Suprapubic skin (tissue), 4 donors: ENCODE results near the gene USP10. TPM values are rescaled to one million over a fixed set of nuclear protein-coding genes. Genes with fewer than 3 reads are reported as not detected.
A peak's percentile ranks its signal among the peaks of the same experiment; 100 is the strongest.

ENCODE experiments used
- DNase-seq, 2 donors: peaks; one replicate each; pipeline ENCODE4 v3.0.0-alpha.2; 2019; ENCODE audit warnings: low spot score in 2 of 2
- H3K27ac ChIP-seq: fragments of 200-600 bp; sonication (generic); one replicate; pipeline ENCODE4 v1.5.1; 2019
- H3K27me3 ChIP-seq: fragments of 200-600 bp; sonication (generic); one replicate; pipeline ENCODE4 v1.5.1; 2019
- H3K36me3 ChIP-seq: fragments of 200-600 bp; sonication (generic); one replicate; pipeline ENCODE4 v1.5.1; 2019
- H3K4me1 ChIP-seq: fragments of 200-600 bp; sonication (generic); one replicate; pipeline ENCODE4 v1.5.1; 2019
- H3K4me3 ChIP-seq: fragments of 200-600 bp; sonication (generic); one replicate; pipeline ENCODE4 v1.5.1; 2019; ENCODE audit warnings: mild to moderate bottlenecking
- H3K9me3 ChIP-seq: fragments of 200-600 bp; sonication (generic); one replicate; pipeline ENCODE4 v1.5.1; 2019
- CTCF ChIP-seq, 2 donors: fragments of 200-600 bp in 1 of 2; fragments of 450-650 bp in 1 of 2; sonication (generic) in 1 of 2; IDR thresholded peaks; one replicate each; pipeline ENCODE4 v1.5.1; 2016 to 2019; ENCODE audit warnings: antibody characterized with exemption in 2 of 2, mild to moderate bottlenecking in 1 of 2, moderate library complexity in 1 of 2
- EP300 ChIP-seq: sonication (generic); formaldehyde crosslinking; IDR thresholded peaks from one replicate; pipeline ENCODE4 v1.6.1; 2017; ENCODE audit warnings: antibody characterized with exemption
- POLR2A ChIP-seq, 2 donors: fragments of 450-650 bp; IDR thresholded peaks; one replicate each; pipeline ENCODE4 v1.6.1; 2017; ENCODE audit warnings: antibody characterized with exemption in 2 of 2, mild to moderate bottlenecking in 2 of 2, moderate library complexity in 2 of 2
- POLR2AphosphoS5 ChIP-seq, 3 donors: sonication (generic); formaldehyde crosslinking; IDR thresholded peaks; one replicate each; pipeline ENCODE4 v1.6.1; 2017; ENCODE audit warnings: antibody characterized with exemption in 3 of 3
- WGBS: methylation state at CpG from one replicate; pipeline ENCODE4 v1.1.5; 2018; 5-methylcytosine and 5-hydroxymethylcytosine counted together
- total RNA-seq, 4 donors: library from RNA; depleted of rRNA; stranded (reverse); fragments of >200 nt; gene quantifications; one replicate each; pipeline ENCODE4 v1.1.0, GENCODE V29; 2016

The USP10 gene
- total RNA-seq, 4 donors from 2014 or later = 58.5 to 92.2 (median 69.8) TPM

GRCh38 chr16:84725481-84726078 is 25.8 kb downstream of the USP10 start:
- 53% methylated on average over 9 of the region's 9 CpGs for WGBS
- no peak overlapping the region for H3K27ac ChIP-seq
- no peak overlapping the region for H3K4me3 ChIP-seq
- peaks cover 4% of the 10 kb centered on the region for H3K36me3 ChIP-seq
- no peaks in the 10 kb centered on the region for H3K9me3 ChIP-seq
- no peak for TF ChIP-seq EP300
- no peak for TF ChIP-seq CTCF (IDR thresholded peaks at IDR 0.05)
- no peak for TF ChIP-seq POLR2AphosphoS5 (IDR thresholded peaks at IDR 0.05)
- TF ChIP-seq POLR2A (IDR thresholded peaks at IDR 0.05) = no peak
- no peaks in the 10 kb centered on the region for H3K27me3 ChIP-seq
- DNase-seq = no peak
- peaks cover 54% of the 10 kb centered on the region for H3K4me1 ChIP-seq

GRCh38 chr16:84726079-84726668 is 26.4 kb downstream of the USP10 start:
- no peaks in the 10 kb centered on the region for H3K27me3 ChIP-seq
- H3K27ac ChIP-seq = no peak overlapping the region
- peaks cover 60% of the 10 kb centered on the region for H3K4me1 ChIP-seq
- DNase-seq = peak; percentile 93 to 95
- H3K4me3 ChIP-seq = no peak overlapping the region
- no peaks in the 10 kb centered on the region for H3K9me3 ChIP-seq
- H3K36me3 ChIP-seq = peaks cover 4% of the 10 kb centered on the region
- TF ChIP-seq POLR2A (IDR thresholded peaks at IDR 0.05) (no peak), CTCF (IDR thresholded peaks at IDR 0.05) (peak; percentile 91 to 96), EP300 (no peak), POLR2AphosphoS5 (IDR thresholded peaks at IDR 0.05) (no peak)
- WGBS = 12% methylated on average over 12 of the region's 12 CpGs

- no peak for TF ChIP-seq POLR2AphosphoS5 (IDR thresholded peaks at IDR 0.05)
- no peak for TF ChIP-seq CTCF (IDR thresholded peaks at IDR 0.05)
- TF ChIP-seq POLR2A (IDR thresholded peaks at IDR 0.05) = no peak
- no peak for TF ChIP-seq EP300
- H3K36me3 ChIP-seq = peaks cover under 1% of the 10 kb centered on the region
- WGBS = 71% methylated on average over 14 of the region's 14 CpGs
- DNase-seq = no peak
- H3K4me3 ChIP-seq = no peak overlapping the region
- H3K27me3 ChIP-seq = no peaks in the 10 kb centered on the region
- peaks cover 65% of the 10 kb centered on the region for H3K4me1 ChIP-seq
- H3K27ac ChIP-seq = no peak overlapping the region
- H3K9me3 ChIP-seq = no peaks in the 10 kb centered on the region
Observed at GRCh38 chr16:84726669-84727467, 27.1 kb downstream of the USP10 start.

GRCh38 chr16:84728853-84729424 is 29.1 kb downstream of the USP10 start:
- Histone ChIP-seq H3K9me3 (no peaks in the 10 kb centered on the region), H3K27ac (no peak overlapping the region), H3K36me3 (no peaks in the 10 kb centered on the region), H3K4me3 (no peak overlapping the region), H3K27me3 (no peaks in the 10 kb centered on the region), H3K4me1 (peaks cover 76% of the 10 kb centered on the region)
- 94% methylated on average over 10 of the region's 10 CpGs for WGBS
- DNase-seq = no peak
- TF ChIP-seq CTCF (IDR thresholded peaks at IDR 0.05) = no peak
- TF ChIP-seq EP300 = no peak
- no peak for TF ChIP-seq POLR2AphosphoS5 (IDR thresholded peaks at IDR 0.05)
